Ovary (tissue), 9 donors: ENCODE data around the gene GANAB. TPM values are rescaled to one million over a fixed set of nuclear protein-coding genes. Genes with fewer than 3 reads are reported as not detected.

ENCODE experiments used
- DNase-seq, 5 donors: peaks; one replicate each; pipeline ENCODE4 v3.0.0-alpha.2; 2019 to 2020
- H3K27ac ChIP-seq, 2 donors: fragments of 200-600 bp; one replicate each; pipeline versions ENCODE4 v1.5.1 to v1.8.0; 2019 to 2022
- H3K27me3 ChIP-seq: fragments of 200-600 bp; one replicate; pipeline ENCODE4 v1.8.0; 2022
- H3K36me3 ChIP-seq: fragments of 200-600 bp; sonication (generic); one replicate; pipeline ENCODE4 v1.5.1; 2019
- H3K4me1 ChIP-seq: one replicate; pipeline ENCODE4 v1.8.1; 2013; ENCODE audit warnings: mild to moderate bottlenecking, moderate library complexity; ENCODE audit not compliant: insufficient read depth
- H3K4me3 ChIP-seq: fragments of 200-600 bp; sonication (generic); one replicate; pipeline ENCODE4 v1.5.1; 2017
- H3K9me3 ChIP-seq, 2 donors: fragments of 200-600 bp in 1 of 2; sonication (generic) in 1 of 2; one replicate each; pipeline versions ENCODE4 v1.5.1 to v1.8.1; 2013 to 2019; ENCODE audit warnings: mild to moderate bottlenecking in 1 of 2, moderate library complexity in 1 of 2
- CTCF ChIP-seq, 3 donors: fragments of 450-650 bp in 2 of 3; fragments of 200-600 bp in 1 of 3; IDR thresholded peaks; one replicate each; pipeline versions ENCODE4 v1.5.1 to v1.8.0; 2016 to 2022; ENCODE audit warnings: antibody characterized with exemption in 3 of 3, mild to moderate bottlenecking in 1 of 3
- EP300 ChIP-seq: sonication (generic); formaldehyde crosslinking; IDR thresholded peaks from one replicate; pipeline ENCODE4 v1.6.1; 2017; ENCODE audit warnings: antibody characterized with exemption
- POLR2A ChIP-seq: fragments of 450-650 bp; IDR thresholded peaks from one replicate; pipeline ENCODE4 v1.6.1; 2017; ENCODE audit warnings: antibody characterized with exemption, mild to moderate bottlenecking, moderate library complexity
- WGBS, 3 donors: extraction: QIAGEN DNeasy Blood & Tissue Kit in 1 of 3; methylation state at CpG; one replicate each; pipeline versions ENCODE4 v1.1.5 to v1.1.7; 2013 to 2017; 5-methylcytosine and 5-hydroxymethylcytosine counted together
- intact Hi-C, 4 donors: fragments of 100-400 bp; cut with DNase I; formaldehyde crosslinking; loops; one replicate each; pipeline versions ENCODE4 v1.11.0 to v1.15.1; 2022 to 2023
- polyA plus RNA-seq, 2 donors: library from polyadenylated mRNA; stranded (reverse); fragments of 200-250 nt in 1 of 2; fragments of 350-450 nt in 1 of 2; fragmentation: Illumina TruSeq in 1 of 2; extraction: RNeasy Lipid Tissue Mini Kit (QIAGEN cat#74804) in 1 of 2; gene quantifications; one replicate each; pipeline ENCODE4 v1.2.3, GENCODE V29; 2013 to 2014
- total RNA-seq, 7 donors: library from RNA; depleted of rRNA in 2 of 7; stranded (reverse); fragments of >200 nt in 2 of 7; fragmentation: NEBNext Ultra II Directional in 3 of 7; extraction: Animal tissue kit (Norgen Biotek cat#: 25700) in 3 of 7; gene quantifications; one replicate each; pipeline versions ENCODE4 v1.1.0 to v1.2.4, GENCODE V29; 2016 to 2023
- donor health status: DM: no; HTN: no; CAD: no; lungs with moderate emphysema.
- donor health status: DM: no; HTN: no; CAD: no.
- donor health status: Bipolar disorder and iron deficiency.
- donor health status: DM: yes; HTN: yes; CAD: no.
- donor health status: DM: no; HTN: no; CAD: no.
- donor health status: DM: yes; HTN: yes; CAD: no.

Gene GANAB
- total and polyA plus RNA-seq, 9 donors: 91.4 to 280 (median 228) TPM

GRCh38 chr11:62610814-62611704, 35.4 kb downstream of the GANAB start:
- intact Hi-C loops: no loop called here
- Histone ChIP-seq H3K27ac (peak overlapping the region; percentile 91 to 98), H3K4me1 (peaks cover 11% of the 10 kb centered on the region), H3K4me3 (peak overlapping the region; percentile 70), H3K36me3 (no peaks in the 10 kb centered on the region), H3K9me3 (no peaks in the 10 kb centered on the region), H3K27me3 (no peaks in the 10 kb centered on the region)
- DNase-seq: peak in 1 of 5 donors; percentile 49
- WGBS, 3 donors: 51 to 55% (median 52%) methylated on average over 28 of the region's 28 CpGs
- TF ChIP-seq CTCF (IDR thresholded peaks at IDR 0.05) (no peak), EP300 (no peak), POLR2A (no peak)

GRCh38 chr11:62610403-62610802, 36.0 kb downstream of the GANAB start:
- no peaks in the 10 kb centered on the region for H3K9me3 ChIP-seq
- 82 to 90% (median 85%) methylated on average over 6 of the region's 6 CpGs for WGBS, 3 donors
- no peaks in the 10 kb centered on the region for H3K27me3 ChIP-seq
- no peaks in the 10 kb centered on the region for H3K36me3 ChIP-seq
- intact Hi-C loops: no loop called here
- H3K27ac ChIP-seq: no peak overlapping the region
- TF ChIP-seq EP300 (no peak), POLR2A (no peak), CTCF (IDR thresholded peaks at IDR 0.05) (no peak)
- H3K4me1 ChIP-seq: peaks cover 11% of the 10 kb centered on the region
- H3K4me3 ChIP-seq: no peak overlapping the region
- DNase-seq: no peak

- no peaks in the 10 kb centered on the region for H3K9me3 ChIP-seq
- no peak for DNase-seq
- 85 to 90% (median 86%) methylated on average over 12 of the region's 12 CpGs for WGBS, 3 donors
- no peak overlapping the region for H3K27ac ChIP-seq
- H3K27me3 ChIP-seq: no peaks in the 10 kb centered on the region
- no peak for TF ChIP-seq CTCF (IDR thresholded peaks at IDR 0.05)
- TF ChIP-seq POLR2A: no peak
- no peak for TF ChIP-seq EP300
- H3K4me1 ChIP-seq: peaks cover 11% of the 10 kb centered on the region
- H3K36me3 ChIP-seq: no peaks in the 10 kb centered on the region
- intact Hi-C loops: no loop called here
- H3K4me3 ChIP-seq: no peak overlapping the region
Measured at GRCh38 chr11:62608776-62609175, 37.6 kb downstream of the GANAB start.

- 80 to 88% (median 83%) methylated on average over 4 of the region's 4 CpGs for WGBS, 3 donors
- TF ChIP-seq POLR2A: no peak
- no peak for TF ChIP-seq CTCF (IDR thresholded peaks at IDR 0.05)
- TF ChIP-seq EP300: no peak
- DNase-seq: no peak
- Histone ChIP-seq H3K9me3 (no peaks in the 10 kb centered on the region), H3K27ac (no peak overlapping the region), H3K27me3 (no peaks in the 10 kb centered on the region), H3K4me1 (peaks cover 12% of the 10 kb centered on the region), H3K36me3 (no peaks in the 10 kb centered on the region), H3K4me3 (no peak overlapping the region)
- intact Hi-C loops: no loop called here
Measured at GRCh38 chr11:62607714-62608113, 38.7 kb downstream of the GANAB start.
